Thyroid gland (tissue), 4 donors: Measurements from ENCODE around the gene UBE2O. TPM values are rescaled to one million over a fixed set of nuclear protein-coding genes. Genes with fewer than 3 reads are reported as not detected.
A peak's percentile ranks its signal among the peaks of the same experiment; 100 is the strongest.

Experiments used
- DNase-seq, 2 donors: peaks; one replicate each; pipeline ENCODE4 v3.0.0-alpha.2; 2019
- H3K27ac ChIP-seq, 3 donors: fragments of 200-600 bp; sonication (generic); 1 replicate in 2 of 3; 2 replicates in 1 of 3; pipeline ENCODE4 v1.5.1; 2016 to 2019; ENCODE audit warnings: mild to moderate bottlenecking in 1 of 3, moderate library complexity in 1 of 3
- H3K27me3 ChIP-seq: fragments of 200-600 bp; sonication (generic); one replicate; pipeline ENCODE4 v1.5.1; 2019
- H3K36me3 ChIP-seq, 2 donors: fragments of 200-600 bp; sonication (generic); one replicate each; pipeline ENCODE4 v1.5.1; 2016 to 2019
- H3K4me1 ChIP-seq, 2 donors: fragments of 200-600 bp; sonication (generic); one replicate each; pipeline ENCODE4 v1.5.1; 2017 to 2019
- H3K4me3 ChIP-seq, 3 donors: fragments of 200-600 bp; sonication (generic); replicated peaks in 1 of 3; 1 replicate in 2 of 3; 2 replicates in 1 of 3; pipeline ENCODE4 v1.5.1; 2016; ENCODE audit warnings: mild to moderate bottlenecking in 1 of 3
- H3K9me3 ChIP-seq: fragments of 200-600 bp; sonication (generic); one replicate; pipeline ENCODE4 v1.5.1; 2017
- POLR2A ChIP-seq, 2 donors: fragments of 450-650 bp; IDR thresholded peaks; one replicate each; pipeline ENCODE4 v1.6.1; 2017; ENCODE audit warnings: antibody characterized with exemption in 2 of 2, mild to moderate bottlenecking in 2 of 2, moderate library complexity in 1 of 2
- WGBS, 2 donors: methylation state at CpG; one replicate each; pipeline ENCODE4 v1.1.5; 2017; 5-methylcytosine and 5-hydroxymethylcytosine counted together
- intact Hi-C: fragments of 100-400 bp; cut with DNase I; formaldehyde crosslinking; loops from one replicate; pipeline ENCODE4 v1.15.1; 2023
- total RNA-seq, 4 donors: library from RNA; depleted of rRNA; stranded (reverse); fragments of >200 nt; gene quantifications; one replicate each; pipeline ENCODE4 v1.2.3, GENCODE V29; 2016
- TF ChIP-seq, protein P1 (sequence below), 6 experiments: fragments of 200-600 bp in 3 of 6; fragments of 450-650 bp in 3 of 6; sonication (generic) in 3 of 6; IDR thresholded peaks; one replicate each; pipeline ENCODE4 v1.5.1; 2016 to 2019; ENCODE audit warnings: antibody characterized with exemption in 6 of 6, mild to moderate bottlenecking in 2 of 6, inconsistent platforms in 1 of 6, moderate library complexity in 1 of 6

UBE2O gene
- total RNA-seq, 4 donors from 2014 or later: 26.3 to 47.9 (median 37.3) TPM

DNA sequence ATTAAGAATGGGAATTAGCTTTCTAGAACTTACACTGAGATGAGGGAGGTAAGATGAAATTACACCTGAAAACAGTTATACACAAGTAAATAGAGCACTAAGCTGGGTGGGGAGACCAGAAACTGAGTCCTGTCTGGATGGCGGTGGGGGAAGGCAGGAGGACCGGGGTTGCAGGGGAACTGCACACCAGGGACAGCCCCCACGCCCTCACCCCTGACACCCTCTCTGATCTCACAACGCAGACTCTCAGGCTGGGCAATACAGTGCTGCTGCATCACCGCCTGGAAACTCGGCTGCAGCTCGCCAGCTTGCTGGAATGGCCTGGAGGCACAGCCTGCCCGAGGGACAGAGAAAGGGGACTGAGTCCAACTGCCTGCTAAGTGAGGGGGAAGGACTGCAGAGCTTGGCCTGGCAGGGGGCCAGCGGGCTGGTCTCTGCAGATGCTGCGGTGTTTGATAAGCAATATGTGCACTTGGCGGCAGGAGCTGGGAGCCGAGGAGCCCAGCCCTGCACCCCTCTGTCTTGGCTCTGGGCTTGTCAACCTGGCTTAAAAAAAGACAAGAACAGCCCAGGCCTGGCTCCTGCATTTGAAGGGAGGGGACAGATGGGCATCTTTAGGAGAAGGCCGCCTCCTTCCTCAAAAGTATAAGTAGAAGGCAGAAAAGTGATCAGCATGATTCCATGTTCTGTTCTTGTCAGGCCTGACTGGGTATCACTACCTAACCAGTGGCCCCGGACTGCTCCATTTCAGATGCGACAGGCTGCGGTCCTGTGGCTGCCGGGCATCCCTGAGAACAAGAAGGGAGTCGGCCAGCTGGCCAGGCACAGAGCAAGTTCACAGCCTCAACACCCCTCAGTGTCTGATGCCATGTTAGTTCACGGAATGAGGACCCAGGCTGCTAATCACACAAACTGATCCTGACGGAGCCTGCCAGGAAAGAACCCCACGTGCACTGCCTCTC, 38.3 kb downstream of the UBE2O start:
- intact Hi-C loops: loop anchor here (5.0 kb wide), 1 partner anchor 33 kb away; no protein-coding TSS in a partner anchor
- peak overlapping the region; percentile 8 to 35 (median 20) for H3K27ac ChIP-seq
- H3K27me3 ChIP-seq: no peaks in the 10 kb centered on the region
- H3K4me3 ChIP-seq: no peak overlapping the region
- no peaks in the 10 kb centered on the region for H3K36me3 ChIP-seq
- DNase-seq: peak; percentile 91 to 93
- TF ChIP-seq, protein P1, sequence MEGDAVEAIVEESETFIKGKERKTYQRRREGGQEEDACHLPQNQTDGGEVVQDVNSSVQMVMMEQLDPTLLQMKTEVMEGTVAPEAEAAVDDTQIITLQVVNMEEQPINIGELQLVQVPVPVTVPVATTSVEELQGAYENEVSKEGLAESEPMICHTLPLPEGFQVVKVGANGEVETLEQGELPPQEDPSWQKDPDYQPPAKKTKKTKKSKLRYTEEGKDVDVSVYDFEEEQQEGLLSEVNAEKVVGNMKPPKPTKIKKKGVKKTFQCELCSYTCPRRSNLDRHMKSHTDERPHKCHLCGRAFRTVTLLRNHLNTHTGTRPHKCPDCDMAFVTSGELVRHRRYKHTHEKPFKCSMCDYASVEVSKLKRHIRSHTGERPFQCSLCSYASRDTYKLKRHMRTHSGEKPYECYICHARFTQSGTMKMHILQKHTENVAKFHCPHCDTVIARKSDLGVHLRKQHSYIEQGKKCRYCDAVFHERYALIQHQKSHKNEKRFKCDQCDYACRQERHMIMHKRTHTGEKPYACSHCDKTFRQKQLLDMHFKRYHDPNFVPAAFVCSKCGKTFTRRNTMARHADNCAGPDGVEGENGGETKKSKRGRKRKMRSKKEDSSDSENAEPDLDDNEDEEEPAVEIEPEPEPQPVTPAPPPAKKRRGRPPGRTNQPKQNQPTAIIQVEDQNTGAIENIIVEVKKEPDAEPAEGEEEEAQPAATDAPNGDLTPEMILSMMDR (IDR thresholded peaks at IDR 0.05): no peak
- TF ChIP-seq POLR2A (IDR thresholded peaks at IDR 0.05): no peak
- peaks cover 64 to 81% of the 10 kb centered on the region in 2 donors for H3K4me1 ChIP-seq
- 48 to 50% methylated on average over 19 to 20 of the region's 21 CpGs for WGBS, 2 donors
- H3K9me3 ChIP-seq: no peaks in the 10 kb centered on the region

DNA sequence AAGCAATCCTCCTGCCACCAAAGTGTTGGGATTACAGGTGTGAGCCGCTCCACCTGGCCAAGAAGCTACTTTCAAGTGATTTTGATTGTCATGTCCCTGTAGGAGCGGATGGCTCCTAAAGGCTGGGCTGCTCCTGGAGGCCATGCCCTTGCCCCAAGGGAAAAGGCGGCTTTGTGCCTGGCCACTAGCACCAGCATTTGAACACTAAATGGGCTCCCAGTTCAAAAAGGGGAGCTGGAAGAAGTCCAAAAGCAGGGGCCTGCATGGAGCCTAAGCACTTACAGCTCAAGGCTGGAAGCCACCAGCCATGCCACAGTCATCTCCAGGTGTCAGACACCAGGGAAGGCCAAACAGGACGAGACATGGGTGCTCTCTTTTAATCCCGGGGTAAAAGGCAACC, 41.7 kb downstream of the UBE2O start:
- peak overlapping the region; percentile 69 to 82 (median 76) for H3K27ac ChIP-seq
- TF ChIP-seq POLR2A (IDR thresholded peaks at IDR 0.05): no peak
- TF ChIP-seq, protein P1 (IDR thresholded peaks at IDR 0.05): no peak
- DNase-seq: peak; percentile 39 to 41
- peaks cover 48 to 58% of the 10 kb centered on the region in 2 donors for H3K4me1 ChIP-seq
- no peaks in the 10 kb centered on the region for H3K36me3 ChIP-seq
- H3K4me3 ChIP-seq: no peak overlapping the region
- WGBS, 2 donors: 55 to 70% methylated on average over 5 of the region's 5 CpGs
- H3K9me3 ChIP-seq: no peaks in the 10 kb centered on the region
- intact Hi-C loops: loop anchor here (5.0 kb wide), 1 partner anchor 36 kb away; no protein-coding TSS in a partner anchor
- no peaks in the 10 kb centered on the region for H3K27me3 ChIP-seq

DNA sequence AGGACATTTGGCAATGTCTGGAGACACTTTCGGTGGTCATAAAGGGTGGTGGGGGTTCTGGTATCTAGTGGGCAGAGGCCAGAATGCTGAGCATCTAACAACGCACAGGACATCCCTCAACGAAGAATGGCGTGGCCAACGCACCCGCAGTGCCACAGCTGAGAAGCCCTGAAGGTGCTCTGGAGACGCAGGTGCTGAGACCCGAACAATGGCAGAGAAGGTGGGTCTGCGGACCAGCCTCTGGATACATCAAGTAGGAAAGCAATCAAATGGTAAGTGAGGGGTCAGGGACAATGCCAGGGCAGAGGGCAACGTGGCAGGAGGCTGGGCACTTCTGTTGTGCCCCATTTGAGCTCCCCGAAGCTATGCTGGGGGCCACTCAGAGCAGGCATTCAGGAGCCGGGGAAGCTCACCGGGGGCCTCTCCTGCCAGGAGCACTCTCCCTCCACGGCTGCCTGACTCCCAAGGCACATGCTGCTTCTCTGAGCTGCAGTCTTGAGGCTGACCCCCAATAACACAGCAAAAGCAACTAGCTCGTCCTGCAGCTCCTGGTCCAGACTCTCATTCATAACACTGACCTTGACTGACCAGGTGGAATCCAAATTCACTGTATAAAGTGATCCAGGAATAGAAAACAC, 42.5 kb downstream of the UBE2O start:
- Histone ChIP-seq H3K9me3 (no peaks in the 10 kb centered on the region), H3K36me3 (no peaks in the 10 kb centered on the region), H3K4me1 (peaks cover 48 to 62% of the 10 kb centered on the region in 2 donors), H3K27ac (peak overlapping the region; percentile 51 to 82 (median 76)), H3K27me3 (no peaks in the 10 kb centered on the region), H3K4me3 (no peak overlapping the region)
- DNase-seq: peak; percentile 92
- WGBS, 2 donors: 45 to 58% methylated on average over 14 to 15 of the region's 15 CpGs
- intact Hi-C loops: loop anchor here (5.0 kb wide), 1 partner anchor 37 kb away; no protein-coding TSS in a partner anchor
- TF ChIP-seq, protein P1 (IDR thresholded peaks at IDR 0.05): no peak
- no peak for TF ChIP-seq POLR2A (IDR thresholded peaks at IDR 0.05)

DNA sequence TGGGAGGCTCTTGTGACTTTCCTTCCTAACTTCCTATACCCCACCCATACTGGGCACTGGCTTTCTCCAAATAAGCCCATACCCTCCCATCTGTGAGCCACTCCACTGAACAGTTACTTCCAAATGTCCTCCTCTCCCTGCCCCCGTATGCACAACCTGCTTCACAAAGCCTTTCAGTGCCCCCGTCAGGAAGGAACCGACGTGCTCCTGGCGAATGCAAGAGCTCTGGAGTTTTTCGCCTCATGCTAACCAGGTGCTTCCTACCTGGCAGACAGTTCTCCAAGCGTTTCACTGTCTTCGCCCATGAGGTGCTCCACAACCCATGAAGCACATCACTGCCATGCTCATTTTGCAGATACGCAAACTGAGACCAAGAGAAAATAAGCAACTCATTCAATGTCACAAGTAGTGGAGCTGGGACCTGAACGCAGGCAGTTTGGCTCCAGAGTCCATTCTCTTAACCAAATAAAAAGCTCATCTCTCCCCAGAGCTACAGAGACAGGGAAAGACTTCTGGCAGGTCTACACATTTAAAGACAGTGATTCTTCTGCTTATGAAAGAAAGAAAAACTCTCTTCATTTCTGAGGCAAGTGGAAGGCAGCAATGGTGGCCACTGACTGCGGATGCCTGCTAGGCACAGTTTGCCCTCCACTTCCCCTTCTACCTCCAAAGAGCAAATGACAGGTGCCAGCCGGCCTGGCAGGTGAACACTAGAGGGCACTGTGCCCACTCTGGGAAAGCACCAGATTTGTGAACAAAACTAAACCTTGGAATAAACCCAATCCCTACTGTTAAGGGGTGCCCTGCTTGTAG, 44.7 kb downstream of the UBE2O start:
- peak; percentile 84 to 88 for DNase-seq
- Histone ChIP-seq H3K9me3 (no peaks in the 10 kb centered on the region), H3K4me1 (peaks cover 34 to 43% of the 10 kb centered on the region in 2 donors), H3K27me3 (no peaks in the 10 kb centered on the region), H3K27ac (no peak overlapping the region), H3K4me3 (no peak overlapping the region), H3K36me3 (peaks cover 4 to 8% of the 10 kb centered on the region in 2 donors)
- WGBS, 2 donors: 72 to 75% methylated on average over 12 of the region's 12 CpGs
- TF ChIP-seq POLR2A (IDR thresholded peaks at IDR 0.05): no peak
- TF ChIP-seq, protein P1 (IDR thresholded peaks at IDR 0.05): peak; percentile 59 to 87 (median 80)
- intact Hi-C loops: loop anchor here (5.0 to 10.0 kb wide), 3 partner anchors 49 to 283 kb away; no protein-coding TSS in a partner anchor
